ENCODE measurements around the gene PMAIP1. TPM values are rescaled to one million over a fixed set of nuclear protein-coding genes. Genes with fewer than 3 reads are reported as not detected.

PMAIP1 gene
- total RNA-seq, 2 experiments from 2014 or later = 22.9 to 23.3 TPM

- H3K4me3 ChIP-seq (ENCODE audit: low read depth, low read length, poor library complexity, severe bottlenecking) = no peak overlapping the region
- H3K4me2 ChIP-seq (ENCODE audit: low read length) = peak overlapping the region; percentile 70
- intact Hi-C loops (cut with micrococcal nuclease; ENCODE audit: unreplicated experiment) = no loop called here
- H4K20me1 ChIP-seq (ENCODE audit: insufficient read depth, low read length) = no peaks in the 10 kb centered on the region
- peak overlapping the region; percentile 69; the same call in 1 of the 2 replicates for H2AFZ ChIP-seq (ENCODE audit: low read length)
- H3K79me2 ChIP-seq (ENCODE audit: insufficient read depth, low read depth, low read length) = no peaks in the 10 kb centered on the region
- CTCF ChIA-PET (ENCODE audit: unreplicated experiment) = interaction anchor here (0.9 kb wide), 1 partner anchor 22 kb away, joined by 8 read pairs; no protein-coding TSS in a partner anchor
- POLR2A ChIA-PET = interaction anchor here (0.6 to 0.7 kb wide), 2 partner anchors 61 to 80 kb away, joined by 3 to 4 read pairs; no protein-coding TSS in a partner anchor
- no peak for DNase-seq (ENCODE audit: low spot score)
- no peaks in the 10 kb centered on the region for H3K9me3 ChIP-seq (ENCODE audit: low read length)
- BruUV-seq (replicated peaks) = no TSS peak
- H3K9me2 ChIP-seq (ENCODE audit: insufficient read depth, low read length) = no peaks in the 10 kb centered on the region
- TF ChIP-seq CTCF (conservative IDR thresholded peaks at IDR 0.05; ENCODE audit: low read length) (no peak), EZH2phosphoT487 (IDR thresholded peaks at IDR 0.05; ENCODE audit: borderline replicate concordance, low read depth, low read length) (no peak)
- H3K36me3 ChIP-seq (ENCODE audit: insufficient read depth, low read length) = no peaks in the 10 kb centered on the region
- H3K27ac ChIP-seq (ENCODE audit: low read depth, low read length, poor library complexity, severe bottlenecking) = no peak overlapping the region
- peaks cover 25% of the 10 kb centered on the region for H3K4me1 ChIP-seq (ENCODE audit: insufficient read depth, low read length, poor library complexity, severe bottlenecking)
Observed at GRCh38 chr18:59918997-59919396, 19.2 kb downstream of the PMAIP1 start.

- H2AFZ ChIP-seq (ENCODE audit: low read length) = no peak overlapping the region
- POLR2A ChIA-PET = interaction anchor here (0.6 kb wide), 1 partner anchor 11 kb away, joined by 3 read pairs; no protein-coding TSS in a partner anchor
- no peak overlapping the region for H3K4me3 ChIP-seq (ENCODE audit: low read depth, low read length, poor library complexity, severe bottlenecking)
- DNase-seq (ENCODE audit: low spot score) = no peak
- intact Hi-C loops (cut with micrococcal nuclease; ENCODE audit: unreplicated experiment) = no loop called here
- H3K79me2 ChIP-seq (ENCODE audit: insufficient read depth, low read depth, low read length) = no peaks in the 10 kb centered on the region
- peaks cover 25% of the 10 kb centered on the region for H3K4me1 ChIP-seq (ENCODE audit: insufficient read depth, low read length, poor library complexity, severe bottlenecking)
- CTCF ChIA-PET (ENCODE audit: unreplicated experiment) = no interaction called here
- no peaks in the 10 kb centered on the region for H3K9me3 ChIP-seq (ENCODE audit: low read length)
- BruUV-seq (replicated peaks) = no TSS peak
- H3K9me2 ChIP-seq (ENCODE audit: insufficient read depth, low read length) = no peaks in the 10 kb centered on the region
- no peak overlapping the region for H3K27ac ChIP-seq (ENCODE audit: low read depth, low read length, poor library complexity, severe bottlenecking)
- TF ChIP-seq EZH2phosphoT487 (IDR thresholded peaks at IDR 0.05; ENCODE audit: borderline replicate concordance, low read depth, low read length) (no peak), CTCF (conservative IDR thresholded peaks at IDR 0.05; ENCODE audit: low read length) (no peak)
- H3K4me2 ChIP-seq (ENCODE audit: low read length) = no peak overlapping the region
- no peaks in the 10 kb centered on the region for H4K20me1 ChIP-seq (ENCODE audit: insufficient read depth, low read length)
- H3K36me3 ChIP-seq (ENCODE audit: insufficient read depth, low read length) = no peaks in the 10 kb centered on the region
Observed at GRCh38 chr18:59921384-59921891, 21.6 kb downstream of the PMAIP1 start.

- intact Hi-C loops (cut with micrococcal nuclease; ENCODE audit: unreplicated experiment) = no loop called here
- Histone ChIP-seq H2AFZ (ENCODE audit: low read length) (no peak overlapping the region), H3K9me2 (ENCODE audit: insufficient read depth, low read length) (no peaks in the 10 kb centered on the region), H3K27ac (ENCODE audit: low read depth, low read length, poor library complexity, severe bottlenecking) (no peak overlapping the region), H4K20me1 (ENCODE audit: insufficient read depth, low read length) (no peaks in the 10 kb centered on the region), H3K79me2 (ENCODE audit: insufficient read depth, low read depth, low read length) (no peaks in the 10 kb centered on the region), H3K9me3 (ENCODE audit: low read length) (no peaks in the 10 kb centered on the region), H3K4me3 (ENCODE audit: low read depth, low read length, poor library complexity, severe bottlenecking) (no peak overlapping the region), H3K4me1 (ENCODE audit: insufficient read depth, low read length, poor library complexity, severe bottlenecking) (peaks cover 6% of the 10 kb centered on the region), H3K36me3 (ENCODE audit: insufficient read depth, low read length) (no peaks in the 10 kb centered on the region), H3K4me2 (ENCODE audit: low read length) (no peak overlapping the region)
- no TSS peak for BruUV-seq (replicated peaks)
- CTCF ChIA-PET (ENCODE audit: unreplicated experiment) = no interaction called here
- no peak for DNase-seq (ENCODE audit: low spot score)
- no peak for TF ChIP-seq CTCF (conservative IDR thresholded peaks at IDR 0.05; ENCODE audit: low read length)
- TF ChIP-seq EZH2phosphoT487 (IDR thresholded peaks at IDR 0.05; ENCODE audit: borderline replicate concordance, low read depth, low read length) = no peak
- POLR2A ChIA-PET = no interaction called here
Observed at GRCh38 chr18:59923539-59924196, 23.9 kb downstream of the PMAIP1 start.
